GM19025 (cell line): Measurements from ENCODE around the gene ARHGEF19.

ENCODE experiments used
- ATAC-seq: cut with Tn5 transposase; IDR thresholded peaks from one replicate; pipeline ENCODE4 v1.9.1; 2021; ENCODE audit warnings: mild to moderate bottlenecking, low read depth, moderate library complexity; ENCODE audit not compliant: unreplicated experiment

The ARHGEF19 gene

GRCh38 chr1:16153096-16153998 lies 59.1 kb downstream of the ARHGEF19 start:
- ATAC-seq = no peak

DNA sequence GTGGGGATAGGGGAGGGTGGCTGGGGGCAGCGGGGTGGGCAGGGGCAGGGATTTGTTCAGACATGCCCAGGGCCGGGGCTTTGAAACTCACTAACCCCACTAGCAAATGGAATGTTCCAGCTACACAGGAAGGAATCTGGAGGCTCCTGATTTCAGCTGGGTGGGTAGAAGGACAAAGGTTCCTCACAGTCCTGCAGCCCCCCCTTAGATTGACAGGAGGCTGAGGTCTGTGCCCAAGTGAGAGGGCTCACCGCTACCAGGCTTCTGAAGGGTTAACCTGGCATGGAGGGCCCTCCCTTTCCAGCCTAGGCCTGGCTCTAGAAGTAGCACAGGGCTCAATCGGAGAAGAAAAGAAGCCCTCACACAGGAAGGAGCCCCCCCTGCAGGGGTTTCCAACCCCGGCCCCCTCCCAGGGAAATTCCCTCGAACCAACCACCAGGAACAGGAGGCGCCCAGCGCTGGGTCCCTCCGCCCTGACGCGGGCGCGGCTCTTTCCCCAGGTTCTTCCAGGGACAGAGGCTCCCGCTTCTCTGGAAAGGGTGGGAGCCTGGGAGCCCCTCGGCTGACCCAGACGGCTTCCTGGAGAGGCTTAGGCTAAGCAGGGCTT lies 59.9 kb downstream of the ARHGEF19 start:
- ATAC-seq = no peak

DNA sequence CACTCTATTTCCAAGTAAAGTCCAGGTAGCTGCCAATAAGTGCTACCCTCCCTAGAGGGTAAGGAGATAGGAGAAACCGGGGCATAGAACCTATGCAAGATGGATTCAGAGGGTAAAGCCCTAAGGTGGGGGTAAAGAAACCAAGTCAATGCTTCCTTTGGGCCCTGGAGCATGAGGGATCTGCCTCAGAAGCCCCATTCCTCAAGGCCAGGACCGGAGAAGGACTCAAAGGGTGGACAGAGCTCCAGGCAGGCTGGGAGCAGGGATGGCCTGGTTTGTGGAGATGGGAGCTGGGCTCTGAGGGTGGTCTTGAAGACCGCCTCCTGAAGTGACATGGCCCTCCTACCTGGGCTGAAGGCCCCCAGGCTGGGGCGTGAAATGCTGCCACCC lies 60.5 kb downstream of the ARHGEF19 start:
- no peak for ATAC-seq

DNA sequence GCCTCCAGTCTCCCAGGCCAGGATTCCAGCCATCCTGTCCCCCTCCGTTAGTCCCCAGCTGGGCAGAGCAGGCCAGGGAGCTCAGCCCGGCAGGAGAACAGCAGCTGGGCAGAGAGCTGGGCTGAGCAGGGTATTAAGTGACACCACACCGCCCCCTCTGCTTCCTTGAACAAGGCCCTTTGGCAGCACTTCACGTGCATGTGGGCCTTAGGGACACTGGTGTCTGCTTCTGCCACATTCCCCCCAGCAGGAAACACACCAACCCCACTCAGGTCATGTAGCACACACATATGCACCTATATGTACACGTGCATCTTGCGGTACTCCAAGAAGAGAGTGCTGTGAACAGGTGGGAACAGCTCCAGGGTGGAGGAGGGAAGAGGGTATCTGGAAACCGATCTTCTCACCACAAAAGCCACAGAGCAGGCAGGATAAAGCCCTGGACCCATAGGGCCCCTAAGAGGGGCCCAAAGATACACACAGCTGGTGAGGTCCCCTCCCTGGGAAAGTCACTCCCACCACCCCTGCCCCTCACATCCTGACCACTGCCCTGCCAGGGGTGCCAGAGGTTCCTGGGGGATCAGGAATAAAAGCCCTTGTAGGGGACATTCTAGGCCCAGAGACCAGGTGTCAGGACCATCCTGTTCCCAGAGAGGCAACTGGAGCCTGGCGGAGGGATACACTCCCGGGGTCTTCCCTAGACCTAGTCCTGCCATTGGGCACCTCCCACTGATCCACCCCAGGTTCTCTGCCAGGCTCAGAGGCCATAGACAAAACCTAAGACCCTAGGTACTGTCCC lies 61.1 kb downstream of the ARHGEF19 start:
- ATAC-seq = no peak

GRCh38 chr1:16150508-16150907 lies 61.9 kb downstream of the ARHGEF19 start:
- no peak for ATAC-seq

GRCh38 chr1:16149702-16150488 lies 62.6 kb downstream of the ARHGEF19 start:
- ATAC-seq = no peak

DNA sequence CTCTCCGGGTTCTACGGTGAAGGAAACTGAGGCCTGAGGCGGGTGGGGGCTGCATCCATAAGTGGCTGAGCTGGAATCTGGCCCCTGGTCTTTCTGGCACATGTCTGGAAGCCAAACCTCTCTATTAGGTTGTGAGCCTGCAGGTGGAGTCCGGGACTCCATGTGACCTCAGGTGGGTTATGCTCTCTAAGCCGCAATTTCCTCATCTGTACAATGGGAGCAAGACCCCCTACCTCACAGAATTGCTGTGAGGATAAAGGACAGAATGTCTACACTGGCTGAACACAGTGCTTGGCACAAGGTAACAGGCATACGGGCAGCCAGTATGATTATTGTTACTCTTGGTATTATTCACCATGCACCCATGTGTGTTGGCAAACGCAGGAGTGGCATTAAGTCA lies 63.3 kb downstream of the ARHGEF19 start:
- no peak for ATAC-seq

- ATAC-seq = no peak
Measured at GRCh38 chr1:16148329-16149092, 63.9 kb downstream of the ARHGEF19 start.
